HepG2 (cell line): ENCODE results near the gene CADPS. TPM values are rescaled to one million over a fixed set of nuclear protein-coding genes. Genes with fewer than 3 reads are reported as not detected.

Source experiments
- GTF3A ChIP-seq: sonication (generic); formaldehyde crosslinking; conservative IDR thresholded peaks from 2 replicates; pipeline ENCODE4 v1.4.0; 2020; ENCODE audit warnings: mild to moderate bottlenecking, missing genetic modification reagents
- THAP11 ChIP-seq: IDR thresholded peaks from 2 replicates; pipeline ENCODE4 v1.6.1; 2016; ENCODE audit warnings: missing biosample characterization, missing genetic modification reagents
- ZNF484 ChIP-seq: sonication (generic); formaldehyde crosslinking; IDR thresholded peaks from 2 replicates; pipeline ENCODE4 v1.5.1; 2020; ENCODE audit warnings: mild to moderate bottlenecking, low read depth, missing genetic modification reagents, borderline replicate concordance
- ZNF570 ChIP-seq: sonication (generic); formaldehyde crosslinking; IDR thresholded peaks from 2 replicates; pipeline ENCODE4 v1.4.0; 2020; ENCODE audit warnings: mild to moderate bottlenecking, missing genetic modification reagents, borderline replicate concordance
- ZSCAN30 ChIP-seq: sonication (generic); formaldehyde crosslinking; IDR thresholded peaks from 2 replicates; pipeline ENCODE4 v1.5.0; 2020; ENCODE audit warnings: mild to moderate bottlenecking, missing genetic modification reagents
- polyA plus RNA-seq, 8 experiments: library from polyadenylated mRNA; depleted of rRNA in 3 of 8; stranded (reverse) in 7 of 8; unstranded in 1 of 8; fragments of >200 nt; fragmentation: Illumina TruSeq in 4 of 8; extraction: Trizol in 4 of 8; gene quantifications; 2 replicates each; pipeline versions ENCODE4 v1.2.1 to v1.2.3, GENCODE V29; 2011 to 2016; ENCODE audit warnings: low read depth in 4 of 8, missing spikeins in 1 of 8, mixed read lengths in 1 of 8; ENCODE audit not compliant: insufficient read depth in 1 of 8
- total RNA-seq, 5 experiments: library from RNA; depleted of rRNA; stranded (reverse); fragments of >200 nt; fragmentation: Illumina TruSeq; extraction: Trizol; gene quantifications; 2 replicates each; pipeline ENCODE4 v1.2.3, GENCODE V29; 2016; ENCODE audit warnings: low read depth in 1 of 5
- TF ChIP-seq, protein P1 (sequence below): sonication (generic); formaldehyde crosslinking; conservative IDR thresholded peaks from 2 replicates; pipeline ENCODE4 v1.8.0; 2022; ENCODE audit warnings: mild to moderate bottlenecking, moderate library complexity, missing genetic modification reagents
- TF ChIP-seq, protein P2 (sequence below): sonication (generic); formaldehyde crosslinking; IDR thresholded peaks from 2 replicates; pipeline ENCODE4 v1.4.0; 2020; ENCODE audit warnings: missing genetic modification reagents

The CADPS gene
- total and polyA plus RNA-seq, 2 of the 13 experiments (the other 11 are each of a cell fraction or from before 2014, with no cell fraction given), result not detected

DNA sequence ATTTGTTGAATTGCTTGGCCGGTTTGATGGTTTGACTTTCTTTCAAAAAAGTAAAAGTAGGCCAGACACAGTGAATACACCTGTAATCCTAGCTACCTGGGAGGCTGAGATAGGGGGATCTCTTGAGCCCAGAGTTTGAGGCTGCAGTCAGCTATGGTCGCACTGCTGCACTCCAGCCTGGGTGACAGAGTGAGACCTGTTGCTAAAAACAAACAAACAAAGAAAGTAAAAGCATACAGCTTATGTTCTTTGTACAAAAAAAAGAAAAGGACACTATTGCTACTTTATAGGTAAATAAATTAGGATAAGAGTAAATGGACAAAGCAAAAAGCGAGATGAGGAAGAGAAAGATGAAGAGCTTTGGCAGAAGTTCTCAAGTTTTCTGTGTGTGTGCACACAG lies 488.0 kb downstream of the CADPS start (continued):
- TF ChIP-seq ZNF570 (no peak), ZSCAN30 (CRISPR knock-in tag) (no peak), GTF3A (CRISPR knock-in tag) (no peak), ZNF484 (CRISPR knock-in tag) (no peak), THAP11 (CRISPR knock-in tag) (no peak)
- TF ChIP-seq, protein P1, sequence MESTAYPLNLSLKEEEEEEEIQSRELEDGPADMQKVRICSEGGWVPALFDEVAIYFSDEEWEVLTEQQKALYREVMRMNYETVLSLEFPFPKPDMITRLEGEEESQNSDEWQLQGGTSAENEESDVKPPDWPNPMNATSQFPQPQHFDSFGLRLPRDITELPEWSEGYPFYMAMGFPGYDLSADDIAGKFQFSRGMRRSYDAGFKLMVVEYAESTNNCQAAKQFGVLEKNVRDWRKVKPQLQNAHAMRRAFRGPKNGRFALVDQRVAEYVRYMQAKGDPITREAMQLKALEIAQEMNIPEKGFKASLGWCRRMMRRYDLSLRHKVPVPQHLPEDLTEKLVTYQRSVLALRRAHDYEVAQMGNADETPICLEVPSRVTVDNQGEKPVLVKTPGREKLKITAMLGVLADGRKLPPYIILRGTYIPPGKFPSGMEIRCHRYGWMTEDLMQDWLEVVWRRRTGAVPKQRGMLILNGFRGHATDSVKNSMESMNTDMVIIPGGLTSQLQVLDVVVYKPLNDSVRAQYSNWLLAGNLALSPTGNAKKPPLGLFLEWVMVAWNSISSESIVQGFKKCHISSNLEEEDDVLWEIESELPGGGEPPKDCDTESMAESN (CRISPR knock-in tag), result no peak
- TF ChIP-seq, protein P2, sequence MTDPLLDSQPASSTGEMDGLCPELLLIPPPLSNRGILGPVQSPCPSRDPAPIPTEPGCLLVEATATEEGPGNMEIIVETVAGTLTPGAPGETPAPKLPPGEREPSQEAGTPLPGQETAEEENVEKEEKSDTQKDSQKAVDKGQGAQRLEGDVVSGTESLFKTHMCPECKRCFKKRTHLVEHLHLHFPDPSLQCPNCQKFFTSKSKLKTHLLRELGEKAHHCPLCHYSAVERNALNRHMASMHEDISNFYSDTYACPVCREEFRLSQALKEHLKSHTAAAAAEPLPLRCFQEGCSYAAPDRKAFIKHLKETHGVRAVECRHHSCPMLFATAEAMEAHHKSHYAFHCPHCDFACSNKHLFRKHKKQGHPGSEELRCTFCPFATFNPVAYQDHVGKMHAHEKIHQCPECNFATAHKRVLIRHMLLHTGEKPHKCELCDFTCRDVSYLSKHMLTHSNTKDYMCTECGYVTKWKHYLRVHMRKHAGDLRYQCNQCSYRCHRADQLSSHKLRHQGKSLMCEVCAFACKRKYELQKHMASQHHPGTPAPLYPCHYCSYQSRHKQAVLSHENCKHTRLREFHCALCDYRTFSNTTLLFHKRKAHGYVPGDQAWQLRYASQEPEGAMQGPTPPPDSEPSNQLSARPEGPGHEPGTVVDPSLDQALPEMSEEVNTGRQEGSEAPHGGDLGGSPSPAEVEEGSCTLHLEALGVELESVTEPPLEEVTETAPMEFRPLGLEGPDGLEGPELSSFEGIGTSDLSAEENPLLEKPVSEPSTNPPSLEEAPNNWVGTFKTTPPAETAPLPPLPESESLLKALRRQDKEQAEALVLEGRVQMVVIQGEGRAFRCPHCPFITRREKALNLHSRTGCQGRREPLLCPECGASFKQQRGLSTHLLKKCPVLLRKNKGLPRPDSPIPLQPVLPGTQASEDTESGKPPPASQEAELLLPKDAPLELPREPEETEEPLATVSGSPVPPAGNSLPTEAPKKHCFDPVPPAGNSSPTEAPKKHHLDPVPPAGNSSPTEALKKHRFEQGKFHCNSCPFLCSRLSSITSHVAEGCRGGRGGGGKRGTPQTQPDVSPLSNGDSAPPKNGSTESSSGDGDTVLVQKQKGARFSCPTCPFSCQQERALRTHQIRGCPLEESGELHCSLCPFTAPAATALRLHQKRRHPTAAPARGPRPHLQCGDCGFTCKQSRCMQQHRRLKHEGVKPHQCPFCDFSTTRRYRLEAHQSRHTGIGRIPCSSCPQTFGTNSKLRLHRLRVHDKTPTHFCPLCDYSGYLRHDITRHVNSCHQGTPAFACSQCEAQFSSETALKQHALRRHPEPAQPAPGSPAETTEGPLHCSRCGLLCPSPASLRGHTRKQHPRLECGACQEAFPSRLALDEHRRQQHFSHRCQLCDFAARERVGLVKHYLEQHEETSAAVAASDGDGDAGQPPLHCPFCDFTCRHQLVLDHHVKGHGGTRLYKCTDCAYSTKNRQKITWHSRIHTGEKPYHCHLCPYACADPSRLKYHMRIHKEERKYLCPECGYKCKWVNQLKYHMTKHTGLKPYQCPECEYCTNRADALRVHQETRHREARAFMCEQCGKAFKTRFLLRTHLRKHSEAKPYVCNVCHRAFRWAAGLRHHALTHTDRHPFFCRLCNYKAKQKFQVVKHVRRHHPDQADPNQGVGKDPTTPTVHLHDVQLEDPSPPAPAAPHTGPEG (CRISPR knock-in tag), result no peak
